ENCODE measurements around the gene STT3B.

STT3B gene

GRCh38 chr3:31565288-31565687 lies 32.6 kb downstream of the STT3B start:
- no peak for DNase-seq (ENCODE audit: extremely low read depth, low read depth)
- TF ChIP-seq, protein P1, sequence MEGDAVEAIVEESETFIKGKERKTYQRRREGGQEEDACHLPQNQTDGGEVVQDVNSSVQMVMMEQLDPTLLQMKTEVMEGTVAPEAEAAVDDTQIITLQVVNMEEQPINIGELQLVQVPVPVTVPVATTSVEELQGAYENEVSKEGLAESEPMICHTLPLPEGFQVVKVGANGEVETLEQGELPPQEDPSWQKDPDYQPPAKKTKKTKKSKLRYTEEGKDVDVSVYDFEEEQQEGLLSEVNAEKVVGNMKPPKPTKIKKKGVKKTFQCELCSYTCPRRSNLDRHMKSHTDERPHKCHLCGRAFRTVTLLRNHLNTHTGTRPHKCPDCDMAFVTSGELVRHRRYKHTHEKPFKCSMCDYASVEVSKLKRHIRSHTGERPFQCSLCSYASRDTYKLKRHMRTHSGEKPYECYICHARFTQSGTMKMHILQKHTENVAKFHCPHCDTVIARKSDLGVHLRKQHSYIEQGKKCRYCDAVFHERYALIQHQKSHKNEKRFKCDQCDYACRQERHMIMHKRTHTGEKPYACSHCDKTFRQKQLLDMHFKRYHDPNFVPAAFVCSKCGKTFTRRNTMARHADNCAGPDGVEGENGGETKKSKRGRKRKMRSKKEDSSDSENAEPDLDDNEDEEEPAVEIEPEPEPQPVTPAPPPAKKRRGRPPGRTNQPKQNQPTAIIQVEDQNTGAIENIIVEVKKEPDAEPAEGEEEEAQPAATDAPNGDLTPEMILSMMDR (IDR thresholded peaks at IDR 0.05; ENCODE audit: low read depth, low read length) = no peak

GRCh38 chr3:31567036-31567435 lies 34.3 kb downstream of the STT3B start:
- TF ChIP-seq, protein P1 (IDR thresholded peaks at IDR 0.05; ENCODE audit: low read depth, low read length) = peak; percentile 18
- DNase-seq (ENCODE audit: extremely low read depth, low read depth) = no peak

DNA sequence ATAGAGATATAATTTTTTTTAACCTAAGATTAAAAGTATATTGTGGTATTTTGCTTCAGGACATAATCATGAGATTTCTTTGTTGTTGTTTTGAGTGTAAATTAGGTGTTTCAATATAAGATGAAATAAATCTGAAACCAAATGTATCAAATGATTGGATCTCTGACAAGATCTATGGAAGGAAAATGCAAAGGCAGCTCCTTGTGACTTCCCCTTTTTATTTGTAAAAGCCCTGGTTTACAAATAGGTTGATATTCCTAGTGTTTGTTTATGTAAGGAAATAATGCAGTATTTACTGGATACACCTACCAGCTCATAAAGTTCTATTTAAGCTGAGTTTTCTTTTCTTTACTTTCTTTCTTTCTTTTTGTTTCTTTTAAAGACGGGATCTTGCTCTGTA lies 35.9 kb downstream of the STT3B start:
- TF ChIP-seq, protein P1 (IDR thresholded peaks at IDR 0.05; ENCODE audit: low read depth, low read length) = no peak
- DNase-seq (ENCODE audit: extremely low read depth, low read depth) = no peak

DNA sequence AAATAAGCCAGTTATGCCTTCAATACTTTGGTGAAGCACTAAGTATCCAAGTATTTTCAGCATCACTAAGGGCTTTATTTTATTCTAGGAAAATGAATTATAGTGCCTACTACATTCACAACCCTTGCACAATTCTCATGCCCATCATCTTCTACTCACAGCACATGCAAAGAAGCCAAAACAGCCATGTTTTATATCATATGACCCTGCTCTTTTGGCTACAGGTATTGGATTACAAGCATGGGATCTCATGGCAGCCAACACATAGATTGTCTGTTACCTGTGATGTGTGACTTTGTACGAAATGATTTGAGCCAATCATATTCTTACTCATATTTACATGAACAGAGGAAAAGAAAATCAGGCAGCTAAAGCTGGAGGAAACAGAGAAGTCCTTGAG lies 38.6 kb downstream of the STT3B start:
- DNase-seq (ENCODE audit: extremely low read depth, low read depth) = no peak
- TF ChIP-seq, protein P1 (IDR thresholded peaks at IDR 0.05; ENCODE audit: low read depth, low read length) = no peak

- DNase-seq (ENCODE audit: extremely low read depth, low read depth) = no peak
- TF ChIP-seq, protein P1 (IDR thresholded peaks at IDR 0.05; ENCODE audit: low read depth, low read length) = no peak
Measured at GRCh38 chr3:31572236-31573004, 39.7 kb downstream of the STT3B start.

- DNase-seq (ENCODE audit: extremely low read depth, low read depth) = no peak
- TF ChIP-seq, protein P1 (IDR thresholded peaks at IDR 0.05; ENCODE audit: low read depth, low read length) = no peak
Measured at GRCh38 chr3:31573036-31573779, 40.5 kb downstream of the STT3B start.

GRCh38 chr3:31575448-31575847 lies 42.7 kb downstream of the STT3B start:
- TF ChIP-seq, protein P1 (IDR thresholded peaks at IDR 0.05; ENCODE audit: low read depth, low read length) = no peak
- DNase-seq (ENCODE audit: extremely low read depth, low read depth) = no peak
